ENCODE results near the gene BSG. TPM values are rescaled to one million over a fixed set of nuclear protein-coding genes. Genes with fewer than 3 reads are reported as not detected.
A peak's percentile ranks its signal among the peaks of the same experiment; 100 is the strongest.
"Not testable (repeated sequence)": the region's sequence is repeated elsewhere in the genome, so short reads cannot be mapped to it uniquely, and the experiment has no call there.

Gene BSG
- total RNA-seq, 4 donors from 2014 or later = 305 to 380 (median 364) TPM

GRCh38 chr19:619286-620002 is 47.0 kb downstream of the BSG start:
- Histone ChIP-seq H3K27ac (no peak overlapping the region), H3K4me1 (no peaks in the 10 kb centered on the region), H3K36me3 (peaks cover 0 to 61% of the 10 kb centered on the region in 2 donors), H3K9me3 (no peaks in the 10 kb centered on the region), H3K27me3 (peaks cover 0 to 2% (median 0%) of the 10 kb centered on the region in 3 donors), H3K4me3 (no peak overlapping the region)
- DNase-seq (no peak), ATAC-seq (no peak)
- intact Hi-C loops (cut with DNase I; ENCODE audit: low total_unique reads) (no loop called here), in situ Hi-C loops (cut with MboI; ENCODE audit: low sequenced_read_pairs in 4 of 4) (no loop called here)
- TF ChIP-seq CTCF (IDR thresholded peaks at IDR 0.05 in 4 of 5, conservative IDR thresholded peaks at IDR 0.05 in 1 of 5) (no peak), POLR2A (IDR thresholded peaks at IDR 0.05) (no peak)

GRCh38 chr19:620166-620862 is 47.9 kb downstream of the BSG start:
- in situ Hi-C loops (cut with MboI; ENCODE audit: low sequenced_read_pairs in 4 of 4) (no loop called here), intact Hi-C loops (cut with DNase I; ENCODE audit: low total_unique reads) (no loop called here)
- no peaks in the 10 kb centered on the region for H3K9me3 ChIP-seq
- no peak for ATAC-seq
- peaks cover 0 to 66% of the 10 kb centered on the region in 2 donors for H3K36me3 ChIP-seq
- no peak overlapping the region for H3K4me3 ChIP-seq
- DNase-seq = no peak
- H3K4me1 ChIP-seq = no peaks in the 10 kb centered on the region
- H3K27ac ChIP-seq = no peak overlapping the region
- TF ChIP-seq POLR2A (IDR thresholded peaks at IDR 0.05) (no peak), CTCF (IDR thresholded peaks at IDR 0.05 in 4 of 5, conservative IDR thresholded peaks at IDR 0.05 in 1 of 5) (no peak)
- peaks cover 0 to 2% (median 0%) of the 10 kb centered on the region in 3 donors for H3K27me3 ChIP-seq

- H3K4me1 ChIP-seq; H3K27me3 ChIP-seq; in situ Hi-C loops (cut with MboI; ENCODE audit: low sequenced_read_pairs in 4 of 4); H3K27ac ChIP-seq; DNase-seq; H3K4me3 ChIP-seq; intact Hi-C loops (cut with DNase I; ENCODE audit: low total_unique reads); H3K9me3 ChIP-seq; ATAC-seq: not testable (repeated sequence)
- H3K36me3 ChIP-seq = peaks cover 0 to 73% of the 10 kb centered on the region in 2 donors
Measured at GRCh38 chr19:621191-621590, 48.8 kb downstream of the BSG start.

GRCh38 chr19:621819-622218 is 49.4 kb downstream of the BSG start:
- H3K27me3 ChIP-seq = peaks cover 0 to under 1% (median 0%) of the 10 kb centered on the region in 3 donors
- ATAC-seq = no peak
- no peak overlapping the region for H3K4me3 ChIP-seq
- peaks cover 0 to 73% of the 10 kb centered on the region in 2 donors for H3K36me3 ChIP-seq
- intact Hi-C loops (cut with DNase I; ENCODE audit: low total_unique reads) (no loop called here), in situ Hi-C loops (cut with MboI; ENCODE audit: low sequenced_read_pairs in 4 of 4) (no loop called here)
- no peak overlapping the region for H3K27ac ChIP-seq
- DNase-seq = no peak
- H3K9me3 ChIP-seq = no peaks in the 10 kb centered on the region
- no peaks in the 10 kb centered on the region for H3K4me1 ChIP-seq
- TF ChIP-seq POLR2A (IDR thresholded peaks at IDR 0.05) (no peak), CTCF (IDR thresholded peaks at IDR 0.05 in 4 of 5, conservative IDR thresholded peaks at IDR 0.05 in 1 of 5) (no peak)

GRCh38 chr19:622666-623065 is 50.3 kb downstream of the BSG start:
- no peak overlapping the region for H3K4me3 ChIP-seq
- H3K27ac ChIP-seq = peak overlapping the region in 1 of 4 donors; percentile 24
- H3K4me1 ChIP-seq = no peaks in the 10 kb centered on the region
- in situ Hi-C loops (cut with MboI; ENCODE audit: low sequenced_read_pairs in 4 of 4) = no loop called here
- DNase-seq (no peak), ATAC-seq (no peak)
- TF ChIP-seq CTCF (IDR thresholded peaks at IDR 0.05 in 4 of 5, conservative IDR thresholded peaks at IDR 0.05 in 1 of 5) (no peak), POLR2A (IDR thresholded peaks at IDR 0.05) (no peak)
- peaks cover 0 to 69% of the 10 kb centered on the region in 2 donors for H3K36me3 ChIP-seq
- intact Hi-C loops (cut with DNase I; ENCODE audit: low total_unique reads) = no loop called here
- no peaks in the 10 kb centered on the region for H3K9me3 ChIP-seq
- H3K27me3 ChIP-seq = no peaks in the 10 kb centered on the region
